IMR-90 (cell line): ENCODE data around the gene ZNF831. TPM values are rescaled to one million over a fixed set of nuclear protein-coding genes. Genes with fewer than 3 reads are reported as not detected.

ENCODE experiments used
- ATAC-seq: fragments of 200-7000 bp; cut with Tn5 transposase; 2 replicates; pipeline ENCODE4 v1.9.1; 2020; ENCODE audit warnings: low read depth, mild to moderate bottlenecking, moderate library complexity
- BruUV-seq: library from RNA; stranded (reverse); fragments of 400-500 nt; replicated peaks from 2 replicates; lab custom pipeline; 2021; lab: Mats Ljungman, UMichigan
- CTCF ChIA-PET: fragments of 300-600 bp; formaldehyde crosslinking; extraction: SDS; loops from one replicate; lab custom pipeline; 2021; ENCODE audit warnings: antibody characterized with exemption; lab: Yijun Ruan, JAX
- POLR2A ChIA-PET: fragments of 300-600 bp; sonication (Branson Sonifier 250); formaldehyde crosslinking; loops from one replicate; lab custom pipeline; 2022; ENCODE audit warnings: antibody characterized with exemption; ENCODE audit not compliant: unreplicated experiment; lab: Charles Lee
- DNase-seq: peaks from one replicate; pipeline ENCODE4 v3.0.0; 2013
- H2AFZ ChIP-seq: replicated peaks from 2 replicates; pipeline ENCODE3; 2013; ENCODE audit warnings: low read length, mild to moderate bottlenecking; ENCODE audit not compliant: poor library complexity
- H2AK5ac ChIP-seq: 2 replicates; pipeline ENCODE4 v1.6.1; 2013; ENCODE audit warnings: low read depth, low read length, inconsistent platforms
- H2AK9ac ChIP-seq: replicated peaks from 2 replicates; pipeline ENCODE3; 2013; ENCODE audit warnings: mild to moderate bottlenecking, low read depth, low read length, moderate library complexity; ENCODE audit not compliant: poor library complexity
- H2BK120ac ChIP-seq: 2 replicates; pipeline ENCODE4 v1.6.1; 2013; ENCODE audit warnings: low read depth, low read length, inconsistent platforms
- H2BK15ac ChIP-seq: 3 replicates; pipeline ENCODE4 v1.6.1; 2013; ENCODE audit warnings: low read depth, low read length, inconsistent platforms
- H2BK20ac ChIP-seq: 2 replicates; pipeline ENCODE4 v1.6.1; 2013; ENCODE audit warnings: low read depth, mild to moderate bottlenecking, inconsistent platforms, low read length, moderate library complexity
- H2BK5ac ChIP-seq: 2 replicates; pipeline ENCODE4 v1.6.1; 2013; ENCODE audit warnings: mild to moderate bottlenecking, low read depth, low read length, inconsistent platforms; ENCODE audit not compliant: poor library complexity, severe bottlenecking
- H3K14ac ChIP-seq: replicated peaks from 2 replicates; pipeline ENCODE4 v1.6.1; 2013; ENCODE audit warnings: low read depth, low read length, inconsistent platforms
- H3K18ac ChIP-seq: 2 replicates; pipeline ENCODE4 v1.6.1; 2013; ENCODE audit warnings: low read depth, low read length, control low read depth
- H3K23ac ChIP-seq: 2 replicates; pipeline ENCODE4 v1.6.1; 2013; ENCODE audit warnings: low read depth, low read length, inconsistent platforms
- H3K27ac ChIP-seq: 2 replicates; pipeline ENCODE4 v1.5.1; 2013; ENCODE audit warnings: mild to moderate bottlenecking, control low read depth, low read length; ENCODE audit not compliant: insufficient read depth
- H3K27me3 ChIP-seq: 2 replicates; pipeline ENCODE4 v1.6.1; 2013; ENCODE audit warnings: low read length; ENCODE audit not compliant: control insufficient read depth, insufficient read depth
- H3K36me3 ChIP-seq: 2 replicates; pipeline ENCODE4 v1.6.1; 2013; ENCODE audit warnings: low read length, mixed read lengths; ENCODE audit not compliant: control insufficient read depth, insufficient read depth
- H3K4ac ChIP-seq: 2 replicates; pipeline ENCODE4 v1.6.1; 2013; ENCODE audit warnings: low read depth, low read length, inconsistent platforms
- H3K4me1 ChIP-seq: 2 replicates; pipeline ENCODE4 v1.6.1; 2013; ENCODE audit warnings: low read length, mixed read lengths; ENCODE audit not compliant: control insufficient read depth, insufficient read depth
- H3K4me2 ChIP-seq: 2 replicates; pipeline ENCODE4 v1.6.1; 2013; ENCODE audit warnings: low read depth, mild to moderate bottlenecking, control low read depth, low read length, moderate library complexity
- H3K4me3 ChIP-seq: 2 replicates; pipeline ENCODE4 v1.5.1; 2013; ENCODE audit warnings: low read depth, mild to moderate bottlenecking, control low read depth, low read length, moderate library complexity; ENCODE audit not compliant: insufficient read depth
- H3K56ac ChIP-seq: 2 replicates; pipeline ENCODE4 v1.6.1; 2013; ENCODE audit warnings: low read length, inconsistent platforms; ENCODE audit not compliant: insufficient read depth; ENCODE audit errors: extremely low read depth
- H3K79me1 ChIP-seq, 2 experiments: 2 replicates each; pipeline ENCODE4 v1.6.1; 2013; ENCODE audit warnings: low read length in 2 of 2, inconsistent platforms in 1 of 2, low read depth in 1 of 2
- H3K9ac ChIP-seq: 2 replicates; pipeline ENCODE4 v1.6.1; 2013; ENCODE audit warnings: low read depth, low read length, control low read depth
- H3K9me1 ChIP-seq: 2 replicates; pipeline ENCODE4 v1.6.1; 2013; ENCODE audit warnings: low read length, inconsistent platforms; ENCODE audit not compliant: insufficient read depth
- H3K9me3 ChIP-seq: 2 replicates; pipeline ENCODE4 v1.6.1; 2013; ENCODE audit warnings: low read length; ENCODE audit not compliant: control insufficient read depth, insufficient read depth
- H4K20me1 ChIP-seq: 2 replicates; pipeline ENCODE4 v1.6.1; 2013; ENCODE audit warnings: low read length, inconsistent platforms; ENCODE audit not compliant: insufficient read depth
- H4K5ac ChIP-seq: 2 replicates; pipeline ENCODE4 v1.6.1; 2013; ENCODE audit warnings: mild to moderate bottlenecking, low read depth, low read length, control low read depth
- H4K8ac ChIP-seq, 2 experiments: 2 replicates each; pipeline ENCODE4 v1.6.1; 2013; ENCODE audit warnings: low read depth in 2 of 2, low read length in 2 of 2, control low read depth in 1 of 2, inconsistent platforms in 1 of 2
- H4K91ac ChIP-seq: 2 replicates; pipeline ENCODE4 v1.6.1; 2013; ENCODE audit warnings: low read depth, low read length, inconsistent platforms; ENCODE audit not compliant: insufficient read depth
- BHLHE40 ChIP-seq: fragments of 150-350 bp; IDR thresholded peaks from 2 replicates; pipeline ENCODE4 v1.6.1; 2016; ENCODE audit warnings: mild to moderate bottlenecking, low read depth, low read length
- CEBPB ChIP-seq: IDR thresholded peaks from 2 replicates; pipeline ENCODE4 v1.6.1; 2012; ENCODE audit warnings: low read depth, low read length, improper control_type of control experiment
- CHD1 ChIP-seq: IDR thresholded peaks from 2 replicates; pipeline ENCODE4 v1.6.1; 2012; ENCODE audit warnings: low read depth, low read length, improper control_type of control experiment
- CTCF ChIP-seq: conservative IDR thresholded peaks from 2 replicates; pipeline ENCODE4 v1.5.1; 2012; ENCODE audit warnings: mild to moderate bottlenecking, low read depth, low read length, improper control_type of control experiment
- ELK1 ChIP-seq: fragments of 150-350 bp; IDR thresholded peaks from 2 replicates; pipeline ENCODE4 v1.6.1; 2016; ENCODE audit warnings: low read depth, mild to moderate bottlenecking, low read length, moderate library complexity, borderline replicate concordance
- FOS ChIP-seq: fragments of 150-350 bp; IDR thresholded peaks from 2 replicates; pipeline ENCODE4 v1.6.1; 2016; ENCODE audit warnings: low read depth, low read length
- MAFK ChIP-seq: IDR thresholded peaks from 2 replicates; pipeline ENCODE4 v1.6.1; 2012; ENCODE audit warnings: low read depth, low read length, improper control_type of control experiment
- MAZ ChIP-seq: IDR thresholded peaks from 2 replicates; pipeline ENCODE4 v1.6.1; 2012; ENCODE audit warnings: low read depth, mild to moderate bottlenecking, low read length, improper control_type of control experiment, moderate library complexity, borderline replicate concordance
- MXI1 ChIP-seq: IDR thresholded peaks from 2 replicates; pipeline ENCODE4 v1.6.1; 2012; ENCODE audit warnings: low read depth, mild to moderate bottlenecking, low read length, moderate library complexity, borderline replicate concordance
- NFE2L2 ChIP-seq: fragments of 150-350 bp; IDR thresholded peaks from 2 replicates; pipeline ENCODE4 v1.6.1; 2016; ENCODE audit warnings: low read depth, mild to moderate bottlenecking, low read length
- POLR2A ChIP-seq: IDR thresholded peaks from 2 replicates; pipeline ENCODE4 v1.6.1; 2012; ENCODE audit warnings: mild to moderate bottlenecking, low read depth, low read length
- RAD21 ChIP-seq: IDR thresholded peaks from 2 replicates; pipeline ENCODE4 v1.6.1; 2012; ENCODE audit warnings: low read length, improper control_type of control experiment
- RCOR1 ChIP-seq: IDR thresholded peaks from 2 replicates; pipeline ENCODE4 v1.6.1; 2012; ENCODE audit warnings: mild to moderate bottlenecking, low read length, improper control_type of control experiment; ENCODE audit not compliant: insufficient replicate concordance
- RFX5 ChIP-seq: IDR thresholded peaks from 2 replicates; pipeline ENCODE4 v1.8.0; 2012; ENCODE audit warnings: low read depth, mild to moderate bottlenecking, low read length, moderate library complexity
- SMC3 ChIP-seq: fragments of 150-350 bp; IDR thresholded peaks from 2 replicates; pipeline ENCODE4 v1.6.1; 2016; ENCODE audit warnings: low read depth, mild to moderate bottlenecking, antibody characterized with exemption, low read length, moderate library complexity
- WGBS, 2 experiments: methylation state at CpG; one replicate each; pipeline versions ENCODE4 v1.1.5 to v1.1.7; 2013; ENCODE audit warnings: missing lambda C conversion rate in 2 of 2; ENCODE audit not compliant: insufficient read length in 1 of 2; ENCODE audit errors: extremely low coverage in 2 of 2; 5-methylcytosine and 5-hydroxymethylcytosine counted together
- dilution Hi-C: fragments of 300-500 bp; cut with HindIII; formaldehyde crosslinking; loops from one replicate; pipeline ENCODE4 v1.14.3; 2018; ENCODE audit warnings: low sequenced_read_pairs; ENCODE audit not compliant: unreplicated experiment
- in situ Hi-C: fragments of 300-500 bp; cut with MboI; formaldehyde crosslinking; loops from 3 replicates; pipeline ENCODE4 v1.14.3; 2019; ENCODE audit warnings: low sequenced_read_pairs, inconsistent platforms, mixed read lengths
- intact Hi-C: fragments of 100-400 bp; cut with micrococcal nuclease; formaldehyde crosslinking; loops from 2 replicates; pipeline ENCODE4 v1.10.0; 2022
- polyA plus RNA-seq, 3 experiments: library from polyadenylated mRNA; depleted of rRNA; stranded (reverse); fragments of >200 nt; gene quantifications; 2 replicates each; pipeline ENCODE4 v1.2.3, GENCODE V29; 2012; ENCODE audit warnings: low replicate concordance in 1 of 3
- total RNA-seq: library from RNA; depleted of rRNA; stranded (reverse); fragments of >200 nt; gene quantifications from 2 replicates; pipeline ENCODE4 v1.2.3, GENCODE V29; 2012
- TF ChIP-seq, protein P1 (sequence below): fragments of 150-350 bp; IDR thresholded peaks from 2 replicates; pipeline ENCODE4 v1.6.1; 2017; ENCODE audit warnings: mild to moderate bottlenecking, antibody characterized with exemption, low read length, low read depth

The ZNF831 gene
- total and polyA plus RNA-seq, 2 of the 4 experiments (the other 2 are of a cell fraction) = not detected

DNA sequence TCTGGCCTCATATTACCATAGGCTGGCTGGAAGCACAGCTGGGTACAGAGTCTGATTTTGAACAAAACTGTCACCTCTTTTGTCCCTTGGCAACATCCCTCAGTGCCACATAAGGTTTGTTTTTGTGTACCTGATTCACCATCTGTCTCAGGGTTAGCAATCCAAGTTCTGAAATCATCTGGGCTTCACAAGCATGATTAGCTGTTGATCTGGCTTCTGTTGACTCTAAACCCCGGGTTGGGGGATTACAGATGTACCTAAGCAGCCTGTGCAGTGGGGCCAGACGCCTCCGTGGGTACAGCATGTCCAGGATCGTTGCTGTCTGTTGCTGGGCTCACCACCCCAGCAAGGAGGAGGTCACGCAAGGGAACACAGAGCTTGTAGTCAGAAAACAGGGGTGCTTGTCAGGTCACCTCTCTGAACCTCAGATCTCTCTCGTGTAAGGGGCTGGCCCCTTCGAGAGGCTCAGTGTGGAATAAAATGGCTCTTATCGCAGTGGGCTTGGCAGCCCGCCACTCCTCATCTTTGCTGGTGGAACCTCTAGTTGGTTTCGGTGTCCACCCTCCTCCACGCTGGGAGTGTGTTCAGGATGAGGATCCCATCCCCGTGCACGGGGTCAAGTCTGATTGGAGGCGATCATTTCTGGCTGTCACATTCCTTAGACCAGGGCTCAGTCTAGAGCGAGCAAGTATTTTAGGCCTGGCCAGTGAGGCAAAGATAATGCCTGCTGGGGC is 39.2 kb upstream of the ZNF831 start:
- Histone ChIP-seq H3K4me3 (no peak overlapping the region), H3K14ac (no peak overlapping the region), H4K8ac (no peak overlapping the region), H4K5ac (no peak overlapping the region), H4K91ac (no peak overlapping the region), H3K4me1 (no peaks in the 10 kb centered on the region), H2BK120ac (no peak overlapping the region), H2BK20ac (no peak overlapping the region), H3K36me3 (no peaks in the 10 kb centered on the region), H2BK5ac (no peak overlapping the region), H2BK15ac (no peak overlapping the region), H3K56ac (no peak overlapping the region), H3K18ac (no peak overlapping the region), H3K79me1 (no peaks in the 10 kb centered on the region), H3K9ac (no peak overlapping the region), H3K23ac (no peak overlapping the region), H3K9me3 (no peaks in the 10 kb centered on the region), H3K4ac (no peak overlapping the region), H3K27ac (no peak overlapping the region), H2AK9ac (peak overlapping the region; percentile 3), H3K27me3 (0 out of 2 replicates have a peak, but pooled peaks cover 2% of the 10 kb centered on the region), H4K20me1 (no peaks in the 10 kb centered on the region), H2AK5ac (no peak overlapping the region), H3K4me2 (no peak overlapping the region), H3K9me1 (no peaks in the 10 kb centered on the region), H2AFZ (no peak overlapping the region)
- no peak for TF ChIP-seq RFX5
- no peak for TF ChIP-seq CTCF
- TF ChIP-seq RCOR1 = no peak
- no peak for TF ChIP-seq MXI1
- no peak for TF ChIP-seq BHLHE40
- no peak for TF ChIP-seq CHD1
- no peak for TF ChIP-seq RAD21
- TF ChIP-seq MAFK = no peak
- TF ChIP-seq SMC3 = no peak
- no peak for TF ChIP-seq POLR2A
- no peak for TF ChIP-seq FOS
- no peak for TF ChIP-seq ELK1
- no peak for TF ChIP-seq NFE2L2
- no peak for TF ChIP-seq CEBPB
- TF ChIP-seq, protein P1, sequence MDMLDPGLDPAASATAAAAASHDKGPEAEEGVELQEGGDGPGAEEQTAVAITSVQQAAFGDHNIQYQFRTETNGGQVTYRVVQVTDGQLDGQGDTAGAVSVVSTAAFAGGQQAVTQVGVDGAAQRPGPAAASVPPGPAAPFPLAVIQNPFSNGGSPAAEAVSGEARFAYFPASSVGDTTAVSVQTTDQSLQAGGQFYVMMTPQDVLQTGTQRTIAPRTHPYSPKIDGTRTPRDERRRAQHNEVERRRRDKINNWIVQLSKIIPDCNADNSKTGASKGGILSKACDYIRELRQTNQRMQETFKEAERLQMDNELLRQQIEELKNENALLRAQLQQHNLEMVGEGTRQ = no peak
- TF ChIP-seq MAZ = no peak
- intact Hi-C loops (no loop called here), in situ Hi-C loops (no loop called here), dilution Hi-C loops (no loop called here)
- no TSS peak for BruUV-seq
- DNase-seq = no peak
- CTCF ChIA-PET = no interaction called here
- POLR2A ChIA-PET = no interaction called here
- no peak for ATAC-seq
- WGBS, 2 experiments = 56% methylated on average over 5 of the region's 15 CpGs; no CpG with 5 or more reads in 1 of the 2 experiments
